Smooth muscle cell (in vitro differentiated cells): ENCODE data around the gene CXCL6. TPM values are rescaled to one million over a fixed set of nuclear protein-coding genes. Genes with fewer than 3 reads are reported as not detected.

Experiments
- DNase-seq: peaks from one replicate; lab custom pipeline; 2025; ENCODE audit not compliant: unreplicated experiment; lab: John Stamatoyannopoulos, UW
- H2AFZ ChIP-seq: fragments of 200-600 bp; sonication (generic); 2 replicates; pipeline ENCODE4 v1.6.0; 2016; ENCODE audit warnings: antibody characterized with exemption, low read depth, mild to moderate bottlenecking
- H3F3A ChIP-seq: fragments of 200-600 bp; sonication (generic); 2 replicates; pipeline ENCODE4 v1.6.0; 2017; ENCODE audit warnings: antibody characterized with exemption, low read depth
- H3K27ac ChIP-seq: fragments of 200-600 bp; sonication (generic); 2 replicates; pipeline ENCODE4 v1.5.1; 2016; ENCODE audit warnings: low read depth, mild to moderate bottlenecking
- H3K27me3 ChIP-seq: fragments of 200-600 bp; sonication (generic); 2 replicates; pipeline ENCODE4 v1.6.1; 2016; ENCODE audit warnings: low read depth, mild to moderate bottlenecking
- H3K36me3 ChIP-seq: fragments of 200-600 bp; sonication (generic); 2 replicates; pipeline ENCODE4 v1.5.1; 2016; ENCODE audit warnings: low read depth
- H3K4me1 ChIP-seq: fragments of 200-600 bp; sonication (generic); 2 replicates; pipeline ENCODE4 v1.5.1; 2016; ENCODE audit warnings: low read depth
- H3K4me2 ChIP-seq: fragments of 200-600 bp; sonication (generic); 2 replicates; pipeline ENCODE4 v1.6.0; 2016; ENCODE audit warnings: mild to moderate bottlenecking
- H3K4me3 ChIP-seq: fragments of 200-600 bp; sonication (generic); 2 replicates; pipeline ENCODE4 v1.5.1; 2016; ENCODE audit warnings: mild to moderate bottlenecking
- H3K79me2 ChIP-seq: fragments of 200-600 bp; sonication (generic); 2 replicates; pipeline ENCODE4 v1.6.0; 2016; ENCODE audit warnings: low read depth, mild to moderate bottlenecking
- H3K9ac ChIP-seq: fragments of 200-600 bp; sonication (generic); 2 replicates; pipeline ENCODE4 v1.6.0; 2016; ENCODE audit warnings: low read depth
- H3K9me3 ChIP-seq: fragments of 200-600 bp; sonication (generic); replicated peaks from 2 replicates; pipeline ENCODE4 v1.5.1; 2016; ENCODE audit warnings: low read depth
- H4K20me1 ChIP-seq: fragments of 200-600 bp; sonication (generic); 2 replicates; pipeline ENCODE4 v1.6.0; 2016; ENCODE audit warnings: low read depth
- WGBS: methylation state at CpG from one replicate; pipeline ENCODE4 v1.1.7; 2016; ENCODE audit warnings: low lambda C conversion rate; 5-methylcytosine and 5-hydroxymethylcytosine counted together
- polyA plus RNA-seq: library from polyadenylated mRNA; unstranded; fragments of >200 nt; fragmentation: Nextera tagmentation; extraction: Ambion mirVana; gene quantifications from 2 replicates; pipeline ENCODE4 v1.2.1, GENCODE V29; 2016
- total RNA-seq: library from RNA; depleted of rRNA; stranded (reverse); fragments of >200 nt; gene quantifications from 2 replicates; pipeline ENCODE4 v1.2.3, GENCODE V29; 2014
- TF ChIP-seq, protein P1 (sequence below): fragments of 200-600 bp; sonication (generic); IDR thresholded peaks from 2 replicates; pipeline ENCODE4 v1.5.1; 2017; ENCODE audit warnings: borderline replicate concordance, mild to moderate bottlenecking, antibody characterized with exemption; ENCODE audit not compliant: insufficient read depth, poor library complexity, severe bottlenecking

CXCL6 gene
- total and polyA plus RNA-seq, 2 experiments from 2014 or later, result 30.6 to 31.7 TPM

DNA sequence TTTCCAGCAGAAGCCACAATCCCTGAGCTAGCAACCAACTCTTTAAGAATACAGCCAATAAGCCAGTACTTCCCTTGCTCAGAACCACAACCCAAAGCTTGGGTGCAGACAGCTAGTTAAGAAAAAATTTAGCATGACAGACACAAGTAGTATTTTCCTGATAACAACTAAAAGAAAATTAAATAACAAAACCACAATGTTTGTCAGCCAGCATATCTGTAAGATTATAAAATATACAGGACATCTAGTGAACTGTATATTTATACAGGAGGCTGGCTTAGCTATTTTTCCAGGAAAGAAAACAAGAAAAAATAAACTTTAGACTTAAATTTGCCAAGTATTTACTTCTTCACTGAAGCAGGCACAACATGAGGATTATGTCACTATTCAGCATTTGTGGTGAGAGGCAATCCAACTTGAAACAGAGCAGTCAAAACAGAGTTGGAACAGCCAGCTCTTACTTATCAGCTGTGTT is 23.2 kb downstream of the CXCL6 start:
- Histone ChIP-seq H3F3A (peaks cover 14% of the 10 kb centered on the region), H3K27ac (peak overlapping the region; percentile 81), H2AFZ (no peak overlapping the region), H4K20me1 (no peaks in the 10 kb centered on the region), H3K27me3 (no peaks in the 10 kb centered on the region), H3K79me2 (no peaks in the 10 kb centered on the region), H3K4me2 (peak overlapping the region; percentile 49), H3K9me3 (no peaks in the 10 kb centered on the region), H3K9ac (no peak overlapping the region), H3K4me3 (no peak overlapping the region), H3K36me3 (no peaks in the 10 kb centered on the region), H3K4me1 (no peaks in the 10 kb centered on the region)
- TF ChIP-seq, protein P1, sequence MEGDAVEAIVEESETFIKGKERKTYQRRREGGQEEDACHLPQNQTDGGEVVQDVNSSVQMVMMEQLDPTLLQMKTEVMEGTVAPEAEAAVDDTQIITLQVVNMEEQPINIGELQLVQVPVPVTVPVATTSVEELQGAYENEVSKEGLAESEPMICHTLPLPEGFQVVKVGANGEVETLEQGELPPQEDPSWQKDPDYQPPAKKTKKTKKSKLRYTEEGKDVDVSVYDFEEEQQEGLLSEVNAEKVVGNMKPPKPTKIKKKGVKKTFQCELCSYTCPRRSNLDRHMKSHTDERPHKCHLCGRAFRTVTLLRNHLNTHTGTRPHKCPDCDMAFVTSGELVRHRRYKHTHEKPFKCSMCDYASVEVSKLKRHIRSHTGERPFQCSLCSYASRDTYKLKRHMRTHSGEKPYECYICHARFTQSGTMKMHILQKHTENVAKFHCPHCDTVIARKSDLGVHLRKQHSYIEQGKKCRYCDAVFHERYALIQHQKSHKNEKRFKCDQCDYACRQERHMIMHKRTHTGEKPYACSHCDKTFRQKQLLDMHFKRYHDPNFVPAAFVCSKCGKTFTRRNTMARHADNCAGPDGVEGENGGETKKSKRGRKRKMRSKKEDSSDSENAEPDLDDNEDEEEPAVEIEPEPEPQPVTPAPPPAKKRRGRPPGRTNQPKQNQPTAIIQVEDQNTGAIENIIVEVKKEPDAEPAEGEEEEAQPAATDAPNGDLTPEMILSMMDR, result no peak
- no peak for DNase-seq

DNA sequence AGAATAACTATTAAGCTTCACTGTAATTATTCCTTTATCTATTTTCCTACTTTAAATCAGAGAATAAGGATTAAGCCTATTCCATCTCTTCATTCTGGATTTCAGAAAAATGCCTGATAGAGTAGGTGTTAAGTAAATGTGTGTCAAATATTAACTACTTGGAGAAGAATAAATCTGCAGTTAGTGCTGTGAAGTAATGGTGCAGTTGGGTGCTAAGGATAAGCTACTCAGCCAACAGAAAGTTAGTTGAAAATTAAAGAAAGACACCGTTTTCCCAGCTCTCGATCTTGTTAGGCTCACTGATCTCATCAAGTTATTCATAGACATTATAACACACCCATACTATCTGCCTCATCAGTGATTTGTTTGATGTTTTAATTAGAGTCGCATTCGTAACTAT is 23.7 kb downstream of the CXCL6 start:
- no peak for DNase-seq
- TF ChIP-seq, protein P1, result no peak
- H2AFZ ChIP-seq, result no peak overlapping the region
- peak overlapping the region; percentile 42 for H3K4me2 ChIP-seq
- H3F3A ChIP-seq, result peaks cover 14% of the 10 kb centered on the region
- H3K27ac ChIP-seq, result peak overlapping the region; percentile 81
- H3K4me3 ChIP-seq, result no peak overlapping the region
- H3K27me3 ChIP-seq, result no peaks in the 10 kb centered on the region
- no peaks in the 10 kb centered on the region for H3K9me3 ChIP-seq
- no peaks in the 10 kb centered on the region for H3K79me2 ChIP-seq
- no peak overlapping the region for H3K9ac ChIP-seq
- no peaks in the 10 kb centered on the region for H4K20me1 ChIP-seq
- H3K4me1 ChIP-seq, result no peaks in the 10 kb centered on the region
- no peaks in the 10 kb centered on the region for H3K36me3 ChIP-seq
- WGBS, result 39% methylated on average over 4 of the region's 4 CpGs

DNA sequence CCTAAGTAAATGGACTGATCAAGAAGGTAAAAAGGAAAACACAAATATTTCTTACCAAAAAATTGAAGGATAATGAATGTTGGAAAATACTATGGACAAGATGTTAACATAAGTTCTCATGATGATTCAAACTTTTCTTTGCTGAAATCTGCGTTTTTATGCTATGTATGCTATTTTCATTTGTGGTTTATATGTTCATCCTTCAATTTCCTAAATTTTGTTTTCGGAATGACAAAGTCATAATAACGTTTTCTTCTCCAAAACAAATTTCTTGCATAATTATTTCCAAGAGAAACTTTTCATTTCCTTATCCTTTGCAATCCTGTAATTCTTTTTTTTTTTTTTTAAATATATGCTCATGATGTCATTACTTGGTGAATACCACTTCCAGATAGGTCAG is 24.4 kb downstream of the CXCL6 start:
- no peak for DNase-seq
- peak overlapping the region; percentile 81 for H3K27ac ChIP-seq
- no peak overlapping the region for H3K4me3 ChIP-seq
- TF ChIP-seq, protein P1, result no peak
- no peak overlapping the region for H2AFZ ChIP-seq
- no peak overlapping the region for H3K9ac ChIP-seq
- WGBS, result 78% methylated on average over 3 of the region's 3 CpGs
- H4K20me1 ChIP-seq, result no peaks in the 10 kb centered on the region
- no peaks in the 10 kb centered on the region for H3K4me1 ChIP-seq
- H3K4me2 ChIP-seq, result peak overlapping the region; percentile 42
- no peaks in the 10 kb centered on the region for H3K9me3 ChIP-seq
- no peaks in the 10 kb centered on the region for H3K27me3 ChIP-seq
- no peaks in the 10 kb centered on the region for H3K79me2 ChIP-seq
- H3F3A ChIP-seq, result peaks cover 14% of the 10 kb centered on the region
- no peaks in the 10 kb centered on the region for H3K36me3 ChIP-seq

DNA sequence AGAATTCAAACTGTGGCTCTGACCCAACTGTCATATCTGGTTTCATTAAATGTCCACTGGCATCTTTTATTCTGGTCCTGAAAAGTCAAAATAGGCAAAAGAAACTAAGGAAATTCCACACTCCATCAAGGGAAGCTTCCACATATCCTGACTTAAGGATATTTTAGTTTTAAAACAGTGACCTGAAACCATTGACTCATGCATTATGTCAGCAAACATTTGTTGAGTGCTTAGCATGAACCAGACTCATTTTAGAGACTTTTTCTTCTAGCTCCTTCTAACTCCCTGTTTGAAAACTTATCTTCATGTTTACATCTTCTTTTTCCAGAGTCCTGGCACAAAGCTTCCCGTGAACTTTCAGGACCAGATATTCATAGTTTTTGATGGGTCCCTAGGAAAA is 25.8 kb downstream of the CXCL6 start:
- H4K20me1 ChIP-seq, result no peaks in the 10 kb centered on the region
- peaks cover 6% of the 10 kb centered on the region for H3K27me3 ChIP-seq
- H3K9ac ChIP-seq, result no peak overlapping the region
- H3F3A ChIP-seq, result peaks cover 14% of the 10 kb centered on the region
- H2AFZ ChIP-seq, result no peak overlapping the region
- TF ChIP-seq, protein P1, result no peak
- H3K36me3 ChIP-seq, result no peaks in the 10 kb centered on the region
- peak overlapping the region; percentile 53 for H3K4me2 ChIP-seq
- H3K27ac ChIP-seq, result peak overlapping the region; percentile 30
- WGBS, result 13% methylated on average over 1 of the region's 1 CpG
- H3K4me1 ChIP-seq, result no peaks in the 10 kb centered on the region
- no peak overlapping the region for H3K4me3 ChIP-seq
- H3K9me3 ChIP-seq, result no peaks in the 10 kb centered on the region
- DNase-seq, result no peak
- H3K79me2 ChIP-seq, result no peaks in the 10 kb centered on the region
